Body of pancreas (tissue), 4 donors: ENCODE data around the gene TMBIM4.

Experiments
- CTCF ChIP-seq, 7 experiments: fragments of 450-650 bp in 4 of 7; fragments of 200-600 bp in 3 of 7; sonication (generic) in 3 of 7; IDR thresholded peaks; one replicate each; pipeline ENCODE4 v1.5.1; 2016 to 2019; ENCODE audit warnings: antibody characterized with exemption in 7 of 7
- POLR2A ChIP-seq, 3 donors: fragments of 450-650 bp; IDR thresholded peaks; one replicate each; pipeline ENCODE4 v1.6.1; 2016; ENCODE audit warnings: antibody characterized with exemption in 3 of 3, mild to moderate bottlenecking in 2 of 3

- no peak for TF ChIP-seq CTCF (IDR thresholded peaks at IDR 0.05)
- TF ChIP-seq POLR2A (IDR thresholded peaks at IDR 0.05), result no peak
Observed at GRCh38 chr12:66142826-66143225, 27.0 kb downstream of the TMBIM4 start.
